Tibial artery (tissue), 4 donors: Measurements from ENCODE around the gene GKAP1.
"Not testable (repeated sequence)": the region's sequence is repeated elsewhere in the genome, so short reads cannot be mapped to it uniquely, and the experiment has no call there.

Experiments used
- DNase-seq, 2 donors: peaks; one replicate each; pipeline ENCODE4 v3.0.0-alpha.2; 2019
- H3K27ac ChIP-seq, 2 donors: fragments of 200-600 bp; sonication (generic) in 1 of 2; 1 replicate in 1 of 2; 2 replicates in 1 of 2; pipeline ENCODE4 v1.5.1; 2018 to 2019; ENCODE audit warnings: mild to moderate bottlenecking in 1 of 2
- H3K27me3 ChIP-seq, 2 donors: fragments of 200-600 bp; sonication (generic) in 1 of 2; one replicate each; pipeline versions ENCODE4 v1.5.1 to v1.6.0; 2016 to 2019
- H3K36me3 ChIP-seq, 3 donors: fragments of 200-600 bp; sonication (generic) in 2 of 3; one replicate each; pipeline ENCODE4 v1.5.1; 2016 to 2019; ENCODE audit warnings: mild to moderate bottlenecking in 2 of 3
- H3K4me1 ChIP-seq, 4 donors: fragments of 200-600 bp; sonication (generic) in 2 of 4; 1 replicate in 3 of 4; 2 replicates in 1 of 4; pipeline ENCODE4 v1.5.1; 2016 to 2019
- H3K4me3 ChIP-seq, 2 donors: fragments of 200-600 bp; sonication (generic) in 1 of 2; 1 replicate in 1 of 2; 2 replicates in 1 of 2; pipeline ENCODE4 v1.5.1; 2018 to 2019; ENCODE audit warnings: mild to moderate bottlenecking in 2 of 2
- H3K9me3 ChIP-seq, 3 donors: fragments of 200-600 bp; sonication (generic) in 1 of 3; one replicate each; pipeline ENCODE4 v1.5.1; 2016 to 2019
- CTCF ChIP-seq, 2 experiments: fragments of 200-600 bp in 1 of 2; fragments of 450-650 bp in 1 of 2; IDR thresholded peaks; one replicate each; pipeline ENCODE4 v1.5.1; 2017 to 2019; ENCODE audit warnings: antibody characterized with exemption in 2 of 2, mild to moderate bottlenecking in 1 of 2, moderate library complexity in 1 of 2
- intact Hi-C: fragments of 100-400 bp; cut with DNase I; formaldehyde crosslinking; loops from one replicate; pipeline ENCODE4 v1.15.0; 2023; ENCODE audit warnings: low total_unique reads

Gene GKAP1

GRCh38 chr9:83706676-83707517 is 110.7 kb downstream of the GKAP1 start:
- Histone ChIP-seq H3K27me3 (no peaks in the 10 kb centered on the region), H3K27ac (peak overlapping the region; percentile 98 to 99), H3K9me3 (no peaks in the 10 kb centered on the region), H3K36me3 (peaks cover 0 to 4% (median 0%) of the 10 kb centered on the region in 3 donors), H3K4me1 (peaks cover 0 to 40% (median 25%) of the 10 kb centered on the region in 4 donors), H3K4me3 (peak overlapping the region; percentile 84 to 91)
- peak in 1 of 2 donors; percentile 34 for DNase-seq
- no peak for TF ChIP-seq CTCF (IDR thresholded peaks at IDR 0.05)
- intact Hi-C loops = no loop called here

GRCh38 chr9:83705219-83705651 is 112.3 kb downstream of the GKAP1 start:
- DNase-seq, H3K4me3 ChIP-seq, H3K36me3 ChIP-seq, intact Hi-C loops, H3K9me3 ChIP-seq, H3K27me3 ChIP-seq, H3K27ac ChIP-seq: not testable (repeated sequence)
- H3K4me1 ChIP-seq = peaks cover 0 to 57% (median 36%) of the 10 kb centered on the region in 4 donors

- Histone ChIP-seq H3K27me3 (no peaks in the 10 kb centered on the region), H3K4me3 (no peak overlapping the region), H3K36me3 (no peaks in the 10 kb centered on the region), H3K9me3 (no peaks in the 10 kb centered on the region), H3K4me1 (peaks cover 0 to 84% (median 39%) of the 10 kb centered on the region in 4 donors), H3K27ac (peak overlapping the region in 1 of 2 donors; percentile 25)
- no peak for TF ChIP-seq CTCF (IDR thresholded peaks at IDR 0.05)
- no peak for DNase-seq
- intact Hi-C loops = no loop called here
Measured at GRCh38 chr9:83701769-83702168, 115.8 kb downstream of the GKAP1 start.

- peak overlapping the region in 1 of 2 donors; percentile 25 for H3K27ac ChIP-seq
- TF ChIP-seq CTCF (IDR thresholded peaks at IDR 0.05) = no peak
- H3K4me1 ChIP-seq = peaks cover 0 to 84% (median 35%) of the 10 kb centered on the region in 4 donors
- intact Hi-C loops = no loop called here
- DNase-seq = no peak
- H3K27me3 ChIP-seq = no peaks in the 10 kb centered on the region
- no peaks in the 10 kb centered on the region for H3K36me3 ChIP-seq
- no peaks in the 10 kb centered on the region for H3K9me3 ChIP-seq
- no peak overlapping the region for H3K4me3 ChIP-seq
Measured at GRCh38 chr9:83701286-83701685, 116.3 kb downstream of the GKAP1 start.

GRCh38 chr9:83699615-83700014 is 118.0 kb downstream of the GKAP1 start:
- Histone ChIP-seq H3K9me3 (no peaks in the 10 kb centered on the region), H3K27me3 (no peaks in the 10 kb centered on the region), H3K36me3 (no peaks in the 10 kb centered on the region), H3K27ac (no peak overlapping the region), H3K4me3 (no peak overlapping the region), H3K4me1 (peaks cover 0 to 83% (median 26%) of the 10 kb centered on the region in 4 donors)
- no peak for DNase-seq
- TF ChIP-seq CTCF (IDR thresholded peaks at IDR 0.05) = no peak
- intact Hi-C loops = no loop called here

- TF ChIP-seq CTCF (IDR thresholded peaks at IDR 0.05) = no peak
- Histone ChIP-seq H3K36me3 (no peaks in the 10 kb centered on the region), H3K27ac (no peak overlapping the region), H3K9me3 (no peaks in the 10 kb centered on the region), H3K4me1 (peaks cover 0 to 88% (median 26%) of the 10 kb centered on the region in 4 donors), H3K27me3 (no peaks in the 10 kb centered on the region), H3K4me3 (no peak overlapping the region)
- intact Hi-C loops = no loop called here
- DNase-seq = no peak
Measured at GRCh38 chr9:83698976-83699585, 118.5 kb downstream of the GKAP1 start.
